ENCODE results near the gene TTF2.
"Not testable (repeated sequence)": the region's sequence is repeated elsewhere in the genome, so short reads cannot be mapped to it uniquely, and the experiment has no call there.

Gene TTF2

GRCh38 chr1:117150316-117150715, 90.2 kb downstream of the TTF2 start:
- H3K4me1 Mint-ChIP-seq (ENCODE audit: low read depth): no peaks in the 10 kb centered on the region
- H3K9me3 Mint-ChIP-seq: no peaks in the 10 kb centered on the region
- H3K4me3 Mint-ChIP-seq: no peak overlapping the region
- peaks cover 8% of the 10 kb centered on the region for H3K27me3 Mint-ChIP-seq
- no peak overlapping the region for H3K27ac Mint-ChIP-seq
- no peaks in the 10 kb centered on the region for H3K36me3 Mint-ChIP-seq (ENCODE audit: low read depth)
- DNase-seq: no peak

DNA sequence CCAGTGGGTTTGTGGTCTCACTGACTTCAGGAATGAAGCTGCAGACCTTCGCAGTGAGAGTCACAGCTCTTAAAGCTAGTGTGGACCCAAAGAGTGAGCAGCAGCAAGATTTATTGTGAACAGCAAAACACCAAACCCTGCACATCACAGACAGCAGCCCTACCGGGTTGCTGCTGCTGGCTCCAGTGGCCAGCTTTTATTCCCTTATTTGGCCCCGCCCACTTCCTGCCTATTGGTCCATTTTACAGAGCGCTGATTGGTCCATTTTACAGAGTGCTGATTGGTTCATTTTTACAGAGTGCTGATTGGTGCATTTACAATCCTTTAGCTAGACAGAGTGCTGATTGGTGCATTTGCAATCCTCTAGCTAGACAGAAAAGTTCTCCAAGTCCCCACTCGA, 91.2 kb downstream of the TTF2 start:
- DNase-seq; H3K36me3 Mint-ChIP-seq (ENCODE audit: low read depth); H3K4me3 Mint-ChIP-seq; H3K9me3 Mint-ChIP-seq; H3K27me3 Mint-ChIP-seq; H3K4me1 Mint-ChIP-seq (ENCODE audit: low read depth); H3K27ac Mint-ChIP-seq: not testable (repeated sequence)
